Liver (tissue), 9 donors: ENCODE data around the gene GAS2. TPM values are rescaled to one million over a fixed set of nuclear protein-coding genes. Genes with fewer than 3 reads are reported as not detected.

Source experiments
- DNase-seq: peaks from one replicate; pipeline ENCODE4 v3.0.0-alpha.2; 2017; ENCODE audit warnings: low spot score
- H3K27ac ChIP-seq, 2 donors: one replicate each; pipeline ENCODE4 v1.7.0; 2013; ENCODE audit warnings: inconsistent platforms in 2 of 2, low read length in 2 of 2, control low read depth in 1 of 2, low read depth in 1 of 2, mild to moderate bottlenecking in 1 of 2
- H3K27me3 ChIP-seq, 4 donors: one replicate each; pipeline versions ENCODE4 v1.6.1 to v1.7.0; 2013; ENCODE audit warnings: low read length in 3 of 4, inconsistent platforms in 1 of 4, mild to moderate bottlenecking in 1 of 4, moderate library complexity in 1 of 4; ENCODE audit not compliant: control insufficient read depth in 4 of 4, insufficient read depth in 4 of 4
- H3K36me3 ChIP-seq, 4 donors: one replicate each; pipeline versions ENCODE4 v1.6.1 to v1.7.0; 2013; ENCODE audit warnings: low read length in 3 of 4, mild to moderate bottlenecking in 3 of 4, low read depth in 1 of 4, moderate library complexity in 1 of 4; ENCODE audit not compliant: control insufficient read depth in 4 of 4, insufficient read depth in 3 of 4
- H3K4me1 ChIP-seq, 4 donors: one replicate each; pipeline versions ENCODE4 v1.6.1 to v1.7.0; 2013; ENCODE audit warnings: low read length in 3 of 4, mild to moderate bottlenecking in 3 of 4, moderate library complexity in 1 of 4; ENCODE audit not compliant: control insufficient read depth in 4 of 4, insufficient read depth in 4 of 4
- H3K4me3 ChIP-seq, 3 donors: one replicate each; pipeline versions ENCODE4 v1.6.1 to v1.7.0; 2013; ENCODE audit warnings: low read length in 3 of 3, control low read depth in 1 of 3, low read depth in 1 of 3, mild to moderate bottlenecking in 1 of 3
- H3K9ac ChIP-seq, 2 donors: one replicate each; pipeline ENCODE4 v1.7.0; 2013; ENCODE audit warnings: low read length in 2 of 2, mild to moderate bottlenecking in 2 of 2, moderate library complexity in 2 of 2, control low read depth in 1 of 2, low read depth in 1 of 2
- H3K9me3 ChIP-seq, 4 donors: one replicate each; pipeline versions ENCODE4 v1.6.1 to v1.7.0; 2013; ENCODE audit warnings: low read length in 3 of 4; ENCODE audit not compliant: control insufficient read depth in 4 of 4
- EGR1 ChIP-seq, 2 donors: IDR thresholded peaks; 2 replicates each; pipeline ENCODE4 v1.6.1; 2016 to 2018; ENCODE audit warnings: antibody characterized with exemption in 2 of 2, low read depth in 2 of 2
- FOXA1 ChIP-seq: IDR thresholded peaks from 2 replicates; pipeline ENCODE4 v1.6.1; 2016; ENCODE audit warnings: antibody characterized with exemption
- FOXA2 ChIP-seq: IDR thresholded peaks from 2 replicates; pipeline ENCODE4 v1.6.1; 2016; ENCODE audit warnings: antibody characterized with exemption
- HNF4A ChIP-seq, 2 donors: conservative IDR thresholded peaks; 2 replicates each; pipeline ENCODE4 v1.6.1; 2016; ENCODE audit warnings: antibody characterized with exemption in 2 of 2, mild to moderate bottlenecking in 2 of 2
- JUND ChIP-seq, 2 donors: IDR thresholded peaks; 2 replicates each; pipeline ENCODE4 v1.6.1; 2016; ENCODE audit warnings: antibody characterized with exemption in 2 of 2
- NR2F2 ChIP-seq: IDR thresholded peaks from 2 replicates; pipeline ENCODE4 v1.6.1; 2016; ENCODE audit warnings: antibody characterized with exemption
- RAD21 ChIP-seq, 2 donors: IDR thresholded peaks; 2 replicates each; pipeline ENCODE4 v1.6.1; 2016; ENCODE audit warnings: antibody characterized with exemption in 2 of 2, mild to moderate bottlenecking in 2 of 2
- SP1 ChIP-seq: IDR thresholded peaks from 2 replicates; pipeline ENCODE4 v1.6.1; 2018; ENCODE audit warnings: antibody characterized with exemption, mild to moderate bottlenecking
- TAF1 ChIP-seq: conservative IDR thresholded peaks from 2 replicates; pipeline ENCODE4 v1.6.1; 2016; ENCODE audit warnings: antibody characterized with exemption, mild to moderate bottlenecking
- YY1 ChIP-seq: IDR thresholded peaks from 2 replicates; pipeline ENCODE4 v1.6.1; 2016; ENCODE audit warnings: antibody characterized with exemption, mild to moderate bottlenecking
- WGBS: extraction: QIAGEN DNeasy Blood & Tissue Kit; methylation state at CpG from one replicate; pipeline ENCODE4 v1.1.7; 2013; 5-methylcytosine and 5-hydroxymethylcytosine counted together
- polyA plus RNA-seq, 2 donors: library from polyadenylated mRNA; stranded (reverse) in 1 of 2; unstranded in 1 of 2; fragments of 200-250 nt in 1 of 2; fragments of >200 nt in 1 of 2; fragmentation: Nextera tagmentation in 1 of 2; extraction: Ambion mirVana in 1 of 2; gene quantifications; one replicate each; pipeline versions ENCODE4 v1.2.1 to v1.2.3, GENCODE V29; 2013 to 2015
- total RNA-seq, 2 donors: library from RNA; depleted of rRNA; stranded (reverse); fragments of >200 nt; gene quantifications; one replicate each; pipeline ENCODE4 v1.2.3, GENCODE V29; 2014
- TF ChIP-seq, protein P1 (sequence below): IDR thresholded peaks from 2 replicates; pipeline ENCODE4 v1.6.1; 2016; ENCODE audit warnings: antibody characterized with exemption
- TF ChIP-seq, protein P2 (sequence below): fragments of 150-350 bp; IDR thresholded peaks from 2 replicates; pipeline ENCODE4 v1.5.1; 2017; ENCODE audit warnings: improper control_type of control experiment, low read depth, low read length; ENCODE audit not compliant: missing input control
- TF ChIP-seq, protein P3 (sequence below): IDR thresholded peaks from 2 replicates; pipeline ENCODE4 v1.6.1; 2016; ENCODE audit warnings: antibody characterized with exemption
- TF ChIP-seq, protein P4 (sequence below): IDR thresholded peaks from 2 replicates; pipeline ENCODE4 v1.6.1; 2016; ENCODE audit warnings: antibody characterized with exemption, mild to moderate bottlenecking
- TF ChIP-seq, protein P5 (sequence below): IDR thresholded peaks from 2 replicates; pipeline ENCODE4 v1.6.1; 2016; ENCODE audit warnings: antibody characterized with exemption
- donor health status: healthy.
- donor health status: healthy.
- donor health status: healthy.
- donor health status: healthy.
- donor health status: healthy.

GAS2 gene
- total and polyA plus RNA-seq, 4 donors = 13.4 to 75.6 (median 42.3) TPM

DNA sequence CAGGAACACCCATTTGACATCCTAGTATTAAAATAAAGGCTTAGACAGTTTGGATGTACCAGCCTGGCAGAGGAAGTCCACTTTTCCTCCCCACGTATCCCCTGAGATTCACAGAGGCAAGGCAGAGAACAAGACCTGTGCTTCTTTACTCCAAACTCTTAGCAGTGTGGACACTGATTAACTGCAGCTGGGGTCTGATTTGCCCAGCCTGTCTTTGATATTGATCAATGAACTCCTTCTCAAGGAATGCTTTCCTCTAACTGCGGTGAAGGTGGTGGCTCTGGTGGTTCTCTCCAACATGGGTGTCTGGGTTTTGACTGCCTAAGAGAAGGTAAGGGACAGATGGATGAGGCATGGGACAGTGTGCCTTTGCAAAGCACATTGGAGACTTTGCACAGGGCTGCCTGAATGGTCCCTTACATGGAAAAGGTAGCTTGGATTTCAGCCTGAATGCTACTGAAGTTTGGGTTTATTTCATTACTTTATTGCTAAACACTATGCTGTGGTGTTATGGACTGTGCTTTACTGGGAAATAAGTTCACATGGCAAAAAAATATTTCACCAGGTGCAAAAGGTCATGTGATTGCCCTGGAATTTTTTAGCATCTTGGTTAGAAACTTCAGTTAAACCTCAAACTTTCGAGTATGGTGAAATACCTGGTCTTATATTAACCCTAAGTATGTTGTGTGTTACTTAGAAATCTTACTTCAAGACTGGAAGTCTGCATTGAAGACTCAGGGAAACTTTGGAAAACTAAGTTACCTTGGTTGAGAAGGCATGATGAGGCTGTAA, 1.8 kb downstream of the GAS2 start:
- Histone ChIP-seq H3K9me3 (no peaks in the 10 kb centered on the region), H3K9ac (peak overlapping the region in 1 of 2 donors; percentile 96), H3K4me1 (peaks cover 0 to 29% (median 23%) of the 10 kb centered on the region in 4 donors), H3K27me3 (no peaks in the 10 kb centered on the region), H3K36me3 (no peaks in the 10 kb centered on the region), H3K4me3 (peak overlapping the region in 1 of 3 donors; percentile 69), H3K27ac (peak overlapping the region; percentile 33 to 90)
- no peak for DNase-seq
- 28% methylated on average over 3 of the region's 3 CpGs for WGBS
- TF ChIP-seq, protein P1, sequence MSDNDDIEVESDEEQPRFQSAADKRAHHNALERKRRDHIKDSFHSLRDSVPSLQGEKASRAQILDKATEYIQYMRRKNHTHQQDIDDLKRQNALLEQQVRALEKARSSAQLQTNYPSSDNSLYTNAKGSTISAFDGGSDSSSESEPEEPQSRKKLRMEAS = no peak
- TF ChIP-seq RAD21 (IDR thresholded peaks at IDR 0.05) = no peak
- no peak for TF ChIP-seq FOXA1
- TF ChIP-seq EGR1 (IDR thresholded peaks at IDR 0.05; ENCODE audit: low read depth in 2 of 2) = no peak
- TF ChIP-seq NR2F2 = no peak
- TF ChIP-seq HNF4A (conservative IDR thresholded peaks at IDR 0.05) = no peak
- TF ChIP-seq, protein P2, sequence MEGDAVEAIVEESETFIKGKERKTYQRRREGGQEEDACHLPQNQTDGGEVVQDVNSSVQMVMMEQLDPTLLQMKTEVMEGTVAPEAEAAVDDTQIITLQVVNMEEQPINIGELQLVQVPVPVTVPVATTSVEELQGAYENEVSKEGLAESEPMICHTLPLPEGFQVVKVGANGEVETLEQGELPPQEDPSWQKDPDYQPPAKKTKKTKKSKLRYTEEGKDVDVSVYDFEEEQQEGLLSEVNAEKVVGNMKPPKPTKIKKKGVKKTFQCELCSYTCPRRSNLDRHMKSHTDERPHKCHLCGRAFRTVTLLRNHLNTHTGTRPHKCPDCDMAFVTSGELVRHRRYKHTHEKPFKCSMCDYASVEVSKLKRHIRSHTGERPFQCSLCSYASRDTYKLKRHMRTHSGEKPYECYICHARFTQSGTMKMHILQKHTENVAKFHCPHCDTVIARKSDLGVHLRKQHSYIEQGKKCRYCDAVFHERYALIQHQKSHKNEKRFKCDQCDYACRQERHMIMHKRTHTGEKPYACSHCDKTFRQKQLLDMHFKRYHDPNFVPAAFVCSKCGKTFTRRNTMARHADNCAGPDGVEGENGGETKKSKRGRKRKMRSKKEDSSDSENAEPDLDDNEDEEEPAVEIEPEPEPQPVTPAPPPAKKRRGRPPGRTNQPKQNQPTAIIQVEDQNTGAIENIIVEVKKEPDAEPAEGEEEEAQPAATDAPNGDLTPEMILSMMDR = no peak
- no peak for TF ChIP-seq SP1
- no peak for TF ChIP-seq JUND (IDR thresholded peaks at IDR 0.05)
- no peak for TF ChIP-seq TAF1
- TF ChIP-seq, protein P3, sequence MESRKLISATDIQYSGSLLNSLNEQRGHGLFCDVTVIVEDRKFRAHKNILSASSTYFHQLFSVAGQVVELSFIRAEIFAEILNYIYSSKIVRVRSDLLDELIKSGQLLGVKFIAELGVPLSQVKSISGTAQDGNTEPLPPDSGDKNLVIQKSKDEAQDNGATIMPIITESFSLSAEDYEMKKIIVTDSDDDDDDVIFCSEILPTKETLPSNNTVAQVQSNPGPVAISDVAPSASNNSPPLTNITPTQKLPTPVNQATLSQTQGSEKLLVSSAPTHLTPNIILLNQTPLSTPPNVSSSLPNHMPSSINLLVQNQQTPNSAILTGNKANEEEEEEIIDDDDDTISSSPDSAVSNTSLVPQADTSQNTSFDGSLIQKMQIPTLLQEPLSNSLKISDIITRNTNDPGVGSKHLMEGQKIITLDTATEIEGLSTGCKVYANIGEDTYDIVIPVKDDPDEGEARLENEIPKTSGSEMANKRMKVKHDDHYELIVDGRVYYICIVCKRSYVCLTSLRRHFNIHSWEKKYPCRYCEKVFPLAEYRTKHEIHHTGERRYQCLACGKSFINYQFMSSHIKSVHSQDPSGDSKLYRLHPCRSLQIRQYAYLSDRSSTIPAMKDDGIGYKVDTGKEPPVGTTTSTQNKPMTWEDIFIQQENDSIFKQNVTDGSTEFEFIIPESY = no peak
- TF ChIP-seq, protein P4, sequence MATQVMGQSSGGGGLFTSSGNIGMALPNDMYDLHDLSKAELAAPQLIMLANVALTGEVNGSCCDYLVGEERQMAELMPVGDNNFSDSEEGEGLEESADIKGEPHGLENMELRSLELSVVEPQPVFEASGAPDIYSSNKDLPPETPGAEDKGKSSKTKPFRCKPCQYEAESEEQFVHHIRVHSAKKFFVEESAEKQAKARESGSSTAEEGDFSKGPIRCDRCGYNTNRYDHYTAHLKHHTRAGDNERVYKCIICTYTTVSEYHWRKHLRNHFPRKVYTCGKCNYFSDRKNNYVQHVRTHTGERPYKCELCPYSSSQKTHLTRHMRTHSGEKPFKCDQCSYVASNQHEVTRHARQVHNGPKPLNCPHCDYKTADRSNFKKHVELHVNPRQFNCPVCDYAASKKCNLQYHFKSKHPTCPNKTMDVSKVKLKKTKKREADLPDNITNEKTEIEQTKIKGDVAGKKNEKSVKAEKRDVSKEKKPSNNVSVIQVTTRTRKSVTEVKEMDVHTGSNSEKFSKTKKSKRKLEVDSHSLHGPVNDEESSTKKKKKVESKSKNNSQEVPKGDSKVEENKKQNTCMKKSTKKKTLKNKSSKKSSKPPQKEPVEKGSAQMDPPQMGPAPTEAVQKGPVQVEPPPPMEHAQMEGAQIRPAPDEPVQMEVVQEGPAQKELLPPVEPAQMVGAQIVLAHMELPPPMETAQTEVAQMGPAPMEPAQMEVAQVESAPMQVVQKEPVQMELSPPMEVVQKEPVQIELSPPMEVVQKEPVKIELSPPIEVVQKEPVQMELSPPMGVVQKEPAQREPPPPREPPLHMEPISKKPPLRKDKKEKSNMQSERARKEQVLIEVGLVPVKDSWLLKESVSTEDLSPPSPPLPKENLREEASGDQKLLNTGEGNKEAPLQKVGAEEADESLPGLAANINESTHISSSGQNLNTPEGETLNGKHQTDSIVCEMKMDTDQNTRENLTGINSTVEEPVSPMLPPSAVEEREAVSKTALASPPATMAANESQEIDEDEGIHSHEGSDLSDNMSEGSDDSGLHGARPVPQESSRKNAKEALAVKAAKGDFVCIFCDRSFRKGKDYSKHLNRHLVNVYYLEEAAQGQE = no peak
- no peak for TF ChIP-seq FOXA2
- no peak for TF ChIP-seq YY1
- TF ChIP-seq, protein P5, sequence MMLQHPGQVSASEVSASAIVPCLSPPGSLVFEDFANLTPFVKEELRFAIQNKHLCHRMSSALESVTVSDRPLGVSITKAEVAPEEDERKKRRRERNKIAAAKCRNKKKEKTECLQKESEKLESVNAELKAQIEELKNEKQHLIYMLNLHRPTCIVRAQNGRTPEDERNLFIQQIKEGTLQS = no peak
